ENCODE data around the gene DTX4. TPM values are rescaled to one million over a fixed set of nuclear protein-coding genes. Genes with fewer than 3 reads are reported as not detected.
A peak's percentile ranks its signal among the peaks of the same experiment; 100 is the strongest.

Gene DTX4
- total RNA-seq, 6 experiments from 2014 or later, result 10.8 to 49.1 (median 22.6) TPM

DNA sequence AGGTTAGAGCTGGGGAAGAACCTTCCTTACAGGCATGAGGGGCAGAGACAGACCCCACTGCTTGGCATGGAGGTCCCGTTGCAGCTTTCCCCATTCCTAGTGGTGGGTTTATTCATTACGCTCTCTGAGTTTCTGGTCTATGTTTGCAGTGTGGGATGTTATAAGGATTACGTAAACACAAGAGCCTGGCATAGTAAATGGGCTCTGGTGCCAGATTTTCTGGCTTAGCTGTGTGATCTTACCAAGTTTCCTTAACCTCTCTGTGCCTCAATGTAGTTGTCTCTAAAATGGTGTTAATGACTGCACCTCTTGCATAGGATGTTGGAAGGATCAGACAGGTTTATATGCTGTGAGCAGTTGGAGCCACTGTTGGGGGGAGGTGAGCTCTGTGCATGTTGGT is 15.1 kb downstream of the DTX4 start:
- peaks cover 0 to 13% (median 3%) of the 10 kb centered on the region in 4 donors for H3K36me3 ChIP-seq
- no peak for TF ChIP-seq POLR2A (IDR thresholded peaks at IDR 0.05)
- TF ChIP-seq, protein P1, sequence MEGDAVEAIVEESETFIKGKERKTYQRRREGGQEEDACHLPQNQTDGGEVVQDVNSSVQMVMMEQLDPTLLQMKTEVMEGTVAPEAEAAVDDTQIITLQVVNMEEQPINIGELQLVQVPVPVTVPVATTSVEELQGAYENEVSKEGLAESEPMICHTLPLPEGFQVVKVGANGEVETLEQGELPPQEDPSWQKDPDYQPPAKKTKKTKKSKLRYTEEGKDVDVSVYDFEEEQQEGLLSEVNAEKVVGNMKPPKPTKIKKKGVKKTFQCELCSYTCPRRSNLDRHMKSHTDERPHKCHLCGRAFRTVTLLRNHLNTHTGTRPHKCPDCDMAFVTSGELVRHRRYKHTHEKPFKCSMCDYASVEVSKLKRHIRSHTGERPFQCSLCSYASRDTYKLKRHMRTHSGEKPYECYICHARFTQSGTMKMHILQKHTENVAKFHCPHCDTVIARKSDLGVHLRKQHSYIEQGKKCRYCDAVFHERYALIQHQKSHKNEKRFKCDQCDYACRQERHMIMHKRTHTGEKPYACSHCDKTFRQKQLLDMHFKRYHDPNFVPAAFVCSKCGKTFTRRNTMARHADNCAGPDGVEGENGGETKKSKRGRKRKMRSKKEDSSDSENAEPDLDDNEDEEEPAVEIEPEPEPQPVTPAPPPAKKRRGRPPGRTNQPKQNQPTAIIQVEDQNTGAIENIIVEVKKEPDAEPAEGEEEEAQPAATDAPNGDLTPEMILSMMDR (IDR thresholded peaks at IDR 0.05), result peak in 1 of 4 donors; percentile 39
- 18% methylated on average over 3 of the region's 3 CpGs for WGBS (ENCODE audit: insufficient coverage, low coverage, low lambda C conversion rate, missing lambda C conversion rate)
- peaks cover 0 to 64% (median 27%) of the 10 kb centered on the region in 4 donors for H3K4me1 ChIP-seq
- H3K9me3 ChIP-seq, result no peaks in the 10 kb centered on the region
- no peaks in the 10 kb centered on the region for H3K27me3 ChIP-seq
- intact Hi-C loops (cut with DNase I), result no loop called here
- no peak overlapping the region for H3K4me3 ChIP-seq
- H3K27ac ChIP-seq, result peak overlapping the region; percentile 20 to 53 (median 44)
- peak; percentile 25 to 64 (median 48) for ATAC-seq
- no peak for DNase-seq

DNA sequence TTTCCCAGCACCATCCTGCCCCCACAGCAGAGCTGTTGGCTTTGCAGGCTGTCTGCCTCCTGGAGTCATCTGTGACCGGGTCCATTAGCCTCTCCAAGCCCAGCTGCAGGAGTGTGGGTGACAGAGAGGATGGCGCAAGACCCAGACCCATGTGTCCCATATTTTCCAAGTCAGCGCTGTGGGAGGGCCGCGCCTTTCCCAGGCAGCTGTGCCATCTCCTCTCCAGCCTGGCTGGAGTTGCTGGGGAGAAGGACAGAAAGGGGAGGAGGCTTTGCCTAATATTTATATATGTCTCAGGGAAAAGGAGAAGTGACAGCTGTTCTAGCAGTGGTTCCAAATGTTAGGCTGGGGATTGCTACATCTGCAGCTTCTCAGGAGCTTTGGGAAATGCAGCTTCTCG is 15.7 kb downstream of the DTX4 start:
- peak in 2 of 3 donors; percentile 62 to 68 for DNase-seq
- Histone ChIP-seq H3K4me1 (peaks cover 0 to 67% (median 28%) of the 10 kb centered on the region in 4 donors), H3K27ac (peak overlapping the region in 2 of 3 donors; percentile 44 to 53), H3K36me3 (peaks cover 0 to 16% (median 3%) of the 10 kb centered on the region in 4 donors), H3K27me3 (no peaks in the 10 kb centered on the region), H3K9me3 (no peaks in the 10 kb centered on the region), H3K4me3 (no peak overlapping the region)
- TF ChIP-seq, protein P1 (IDR thresholded peaks at IDR 0.05), result no peak
- peak; percentile 26 for TF ChIP-seq POLR2A (IDR thresholded peaks at IDR 0.05)
- 26% methylated on average over 5 of the region's 6 CpGs for WGBS (ENCODE audit: insufficient coverage, low coverage, low lambda C conversion rate, missing lambda C conversion rate)
- peak; percentile 4 to 46 (median 25) for ATAC-seq
- intact Hi-C loops (cut with DNase I), result no loop called here

DNA sequence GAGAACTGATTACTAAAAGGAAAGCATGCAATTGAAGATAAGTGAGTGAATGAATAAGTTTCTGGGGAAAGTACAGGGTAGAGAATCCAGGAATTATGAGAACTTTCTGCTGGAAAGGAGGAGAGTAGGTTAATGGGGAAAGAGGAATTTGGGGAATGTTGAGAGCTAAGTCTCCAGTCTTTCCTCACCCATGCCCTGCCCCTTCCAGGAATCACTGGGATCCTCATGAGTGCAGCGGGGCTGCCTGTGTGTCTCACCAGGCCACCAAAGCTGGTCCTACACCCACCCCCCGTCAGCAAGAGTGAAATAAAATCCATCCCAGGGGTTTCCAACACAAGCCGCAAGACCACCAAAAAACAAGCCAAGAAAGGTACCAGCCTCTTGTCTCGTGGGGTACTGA is 17.0 kb downstream of the DTX4 start:
- peak overlapping the region in 1 of 3 donors; percentile 28 for H3K27ac ChIP-seq
- no CpG with 5 or more reads among the region's 4 CpGs for WGBS (ENCODE audit: insufficient coverage, low coverage, low lambda C conversion rate, missing lambda C conversion rate)
- H3K27me3 ChIP-seq, result no peaks in the 10 kb centered on the region
- DNase-seq (no peak), ATAC-seq (no peak)
- TF ChIP-seq, protein P1 (IDR thresholded peaks at IDR 0.05), result no peak
- no peak for TF ChIP-seq POLR2A (IDR thresholded peaks at IDR 0.05)
- peaks cover 0 to 21% (median 6%) of the 10 kb centered on the region in 4 donors for H3K36me3 ChIP-seq
- H3K4me1 ChIP-seq, result peaks cover 0 to 57% (median 28%) of the 10 kb centered on the region in 4 donors
- intact Hi-C loops (cut with DNase I), result no loop called here
- H3K9me3 ChIP-seq, result no peaks in the 10 kb centered on the region
- H3K4me3 ChIP-seq, result no peak overlapping the region

DNA sequence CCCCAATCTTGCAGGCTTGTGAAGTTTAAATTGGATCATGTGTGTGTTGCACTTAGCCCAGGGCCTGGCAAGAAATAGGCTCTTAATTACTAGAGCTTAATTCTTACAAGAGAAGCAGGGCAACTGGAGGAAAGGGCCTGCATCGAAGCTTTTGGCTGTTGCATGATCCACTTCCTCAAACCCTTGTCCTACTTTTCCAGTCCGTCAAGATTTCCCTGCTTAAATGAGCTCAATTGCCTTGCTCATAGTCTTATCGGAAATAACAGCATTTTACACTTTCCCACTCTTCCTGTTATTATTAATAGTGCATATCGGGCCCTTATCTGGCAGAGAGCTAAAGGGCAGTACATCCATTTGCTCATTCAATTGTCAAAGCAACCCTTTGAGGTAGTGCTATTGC is 18.1 kb downstream of the DTX4 start:
- H3K36me3 ChIP-seq, result peaks cover 0 to 25% (median 6%) of the 10 kb centered on the region in 4 donors
- peak overlapping the region in 1 of 3 donors; percentile 28 for H3K27ac ChIP-seq
- WGBS (ENCODE audit: insufficient coverage, low coverage, low lambda C conversion rate, missing lambda C conversion rate), result 51% methylated on average over 4 of the region's 4 CpGs
- intact Hi-C loops (cut with DNase I), result no loop called here
- DNase-seq, result no peak
- TF ChIP-seq, protein P1 (IDR thresholded peaks at IDR 0.05), result no peak
- no peak for TF ChIP-seq POLR2A (IDR thresholded peaks at IDR 0.05)
- H3K4me3 ChIP-seq, result no peak overlapping the region
- ATAC-seq, result peak in 2 of 4 donors; percentile 3 to 24
- H3K4me1 ChIP-seq, result peaks cover 0 to 52% (median 27%) of the 10 kb centered on the region in 4 donors
- no peaks in the 10 kb centered on the region for H3K27me3 ChIP-seq
- H3K9me3 ChIP-seq, result no peaks in the 10 kb centered on the region

Measured in right lobe of liver (tissue), 6 donors.